Fibroblast of skin of scalp (primary cell): ENCODE data around the gene FARSB.

Experiments
- DNase-seq: peaks from one replicate; pipeline ENCODE4 v3.0.0-alpha.2; 2013

FARSB gene

DNA sequence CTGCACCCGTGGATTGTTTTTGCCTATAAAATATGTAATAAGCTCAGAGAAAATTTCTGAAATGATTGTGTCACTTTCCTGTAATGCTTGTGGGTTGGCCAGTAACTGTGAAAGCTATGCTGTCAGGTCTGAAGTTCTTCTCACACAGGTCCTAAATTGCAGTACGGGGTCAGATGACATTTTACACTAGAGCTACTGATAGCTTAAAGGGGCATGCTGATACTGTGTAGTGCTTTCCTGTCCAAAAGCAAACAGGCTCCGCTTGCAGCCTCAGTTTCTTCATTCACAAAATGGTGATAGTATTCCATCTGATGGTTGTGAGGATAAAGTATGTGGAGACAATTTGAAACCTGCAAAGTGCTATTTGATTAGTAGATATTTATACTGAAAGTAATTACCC is 7.6 kb upstream of the FARSB start:
- DNase-seq: no peak

DNA sequence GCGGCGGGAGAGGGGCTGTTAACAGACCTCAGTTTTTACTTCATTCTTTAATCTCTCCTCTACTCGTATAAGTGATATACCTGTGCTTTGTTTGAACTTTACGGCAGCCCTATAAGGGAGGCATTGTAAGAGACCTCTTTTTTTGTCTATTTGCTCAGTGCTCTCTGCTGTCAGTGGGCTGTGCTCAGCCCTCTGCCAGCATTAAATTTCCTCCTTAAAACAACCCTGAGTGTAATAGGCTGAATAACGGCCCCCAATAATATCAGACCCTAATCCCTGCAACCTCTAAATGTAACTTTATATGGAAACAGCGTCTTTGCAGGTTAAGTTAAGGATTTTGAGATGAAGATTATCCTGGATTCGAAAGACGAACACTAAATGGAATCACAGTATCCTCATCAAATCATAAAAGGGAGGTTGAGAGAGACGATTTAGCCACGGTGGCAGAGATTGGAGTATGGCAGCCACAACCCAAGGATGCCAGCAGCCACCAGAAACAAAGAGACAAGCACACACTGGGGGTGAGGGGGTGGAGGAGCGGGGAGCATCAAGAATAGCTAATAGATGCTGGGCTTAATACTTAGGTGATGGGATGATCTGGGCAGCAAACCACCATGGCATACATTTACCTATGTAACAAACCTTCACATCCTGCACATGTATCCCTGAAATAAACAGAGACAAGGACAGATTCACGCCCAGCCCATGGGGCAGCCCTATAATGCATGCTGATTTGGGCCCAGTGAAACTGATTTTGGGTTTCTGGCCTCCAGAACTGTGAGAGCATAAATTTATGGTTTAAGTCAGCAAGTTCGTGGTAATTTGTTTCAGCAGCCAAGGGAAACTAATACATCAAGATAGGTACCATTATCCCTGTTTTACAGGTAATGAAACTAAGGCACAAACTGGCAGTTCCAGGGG is 894 bp upstream of the FARSB start:
- DNase-seq: peak; percentile 7

DNA sequence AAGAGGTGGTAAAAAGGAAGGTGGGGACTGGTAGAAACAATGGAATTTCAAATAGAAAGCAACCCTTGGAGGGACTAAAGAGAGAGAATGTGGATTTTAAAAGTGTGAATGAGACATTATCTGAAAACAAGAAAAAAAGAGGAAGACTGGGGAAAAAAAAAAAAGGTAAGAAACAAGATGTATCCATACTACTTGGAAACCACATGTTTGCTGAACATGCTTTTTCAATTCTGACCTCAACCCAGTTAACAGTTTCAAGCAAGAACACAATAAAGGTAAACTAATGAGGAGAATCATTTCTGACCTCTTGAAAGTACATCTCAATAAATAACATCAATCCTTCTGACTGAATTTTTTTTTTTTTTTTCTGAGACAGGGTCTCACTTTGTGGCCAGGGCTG is 2.6 kb downstream of the FARSB start:
- DNase-seq: no peak

DNA sequence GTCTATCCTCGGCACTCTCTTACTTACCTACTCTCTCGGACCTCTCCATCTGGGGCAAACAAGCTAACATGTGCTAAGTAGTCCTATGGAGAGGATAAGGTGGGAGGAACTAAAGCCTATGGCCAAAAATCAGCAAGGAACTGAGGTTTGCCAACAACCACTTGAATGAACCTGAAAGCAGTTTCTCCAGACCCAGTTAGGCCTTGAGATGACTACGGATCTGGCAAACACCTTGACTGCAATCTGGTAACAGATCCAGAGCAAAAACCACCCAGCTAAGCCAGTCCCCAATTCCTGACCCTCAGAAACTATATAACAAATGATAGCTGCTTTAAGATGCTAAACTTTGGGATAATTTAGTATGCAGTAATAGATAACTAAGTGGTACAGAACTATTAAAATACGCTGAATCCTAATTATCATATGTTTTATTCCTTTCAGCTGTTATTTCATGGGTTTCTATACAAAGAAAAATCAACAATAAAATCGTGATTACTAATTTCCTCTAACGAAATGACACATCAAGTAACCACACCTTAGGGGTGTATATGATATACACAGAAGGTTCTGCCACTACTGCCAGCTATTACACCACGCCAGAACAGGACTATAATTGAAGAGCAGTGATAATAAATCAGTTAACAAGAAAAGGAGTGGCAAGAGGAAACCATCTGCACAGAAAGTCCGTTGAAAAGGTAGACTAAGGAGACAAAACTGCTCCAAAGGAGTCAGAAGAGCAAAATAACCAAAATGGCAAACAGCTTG is 3.2 kb downstream of the FARSB start:
- DNase-seq: no peak

DNA sequence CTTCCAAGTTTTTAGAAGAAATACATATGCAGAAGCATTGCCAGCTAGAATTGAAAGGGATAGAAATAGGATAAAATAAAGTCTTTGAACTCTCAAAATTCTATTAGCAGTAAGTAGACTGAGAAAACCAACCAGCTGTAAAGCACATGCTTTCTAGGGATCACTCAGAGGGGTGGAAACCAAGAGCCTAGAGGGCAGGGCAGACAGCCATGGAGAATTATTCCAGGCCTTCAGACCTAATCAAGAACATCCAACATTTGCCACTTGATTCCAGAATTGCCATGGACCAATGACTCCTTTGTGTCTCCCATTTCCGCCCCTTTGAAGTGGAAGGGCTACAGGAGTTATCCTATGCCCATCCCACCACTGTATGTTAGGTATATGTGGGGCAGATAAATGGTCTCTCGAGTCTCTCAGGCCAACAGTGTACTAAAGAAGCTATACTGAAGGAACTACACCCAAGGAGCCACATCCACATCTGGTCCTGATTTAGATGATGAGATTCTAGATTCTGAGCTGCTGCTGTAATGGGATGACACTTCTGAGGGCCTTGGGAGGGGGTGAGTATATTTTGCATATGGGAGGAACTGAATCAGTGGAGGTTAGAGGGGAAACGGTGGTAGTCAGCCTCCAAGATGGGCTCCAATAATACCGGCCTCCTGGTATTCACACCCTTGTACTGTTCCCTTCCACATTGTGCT is 4.0 kb downstream of the FARSB start:
- DNase-seq: peak; percentile 78

DNA sequence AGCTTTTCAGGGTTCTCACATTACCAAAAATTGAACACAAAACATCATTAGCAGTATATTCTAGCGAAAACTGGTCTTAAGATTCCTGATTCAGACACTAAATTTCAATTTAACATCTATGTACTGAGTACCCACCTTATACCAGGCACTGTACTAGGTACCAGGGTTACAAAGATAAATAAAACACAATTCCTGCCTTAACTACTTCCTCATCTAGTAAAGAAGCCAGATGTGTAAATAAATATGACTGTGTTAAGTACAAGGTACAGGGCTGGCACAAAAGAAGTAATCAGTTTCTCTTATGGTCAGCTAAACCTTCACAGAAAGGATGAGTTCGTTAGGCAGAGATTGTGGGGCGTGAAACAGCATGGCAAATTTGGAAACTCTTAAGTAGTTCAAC is 6.1 kb downstream of the FARSB start:
- no peak for DNase-seq

DNA sequence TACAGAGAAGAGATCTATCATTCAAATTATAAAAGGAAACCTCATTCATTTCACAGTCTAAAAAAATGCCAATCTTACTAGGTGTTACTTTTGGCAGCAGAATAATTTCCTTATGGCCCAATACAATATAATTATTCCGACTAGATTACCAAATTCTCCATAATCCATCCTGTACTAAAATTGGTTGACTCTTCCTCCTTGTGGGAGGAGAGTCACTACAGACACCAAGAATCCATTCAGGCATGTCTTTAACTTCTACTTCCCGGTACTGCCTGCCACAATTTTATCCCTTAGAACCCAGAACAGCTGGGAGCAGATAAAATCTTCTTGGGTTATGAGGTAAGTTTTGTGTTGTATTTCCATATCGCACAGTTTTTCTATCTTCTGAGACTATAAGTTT is 9.9 kb downstream of the FARSB start:
- DNase-seq: no peak

DNA sequence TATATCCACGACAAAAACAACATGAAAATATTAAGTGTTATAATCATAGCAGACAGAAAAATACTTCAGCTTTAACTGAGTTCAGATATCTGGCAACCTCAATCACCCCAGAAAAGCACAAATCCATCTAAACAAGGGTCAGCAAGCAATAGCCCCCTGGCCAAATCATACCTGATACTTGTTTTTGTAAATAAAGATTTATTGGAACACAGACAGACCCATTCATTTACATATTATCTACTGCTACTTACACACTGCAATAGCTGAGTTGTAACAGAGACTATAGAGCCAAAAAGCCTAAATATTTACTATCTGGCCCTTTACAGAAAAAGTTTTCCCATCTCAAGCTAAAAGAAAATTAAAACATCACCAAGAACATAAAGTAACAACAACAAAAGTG is 12.8 kb downstream of the FARSB start:
- no peak for DNase-seq

DNA sequence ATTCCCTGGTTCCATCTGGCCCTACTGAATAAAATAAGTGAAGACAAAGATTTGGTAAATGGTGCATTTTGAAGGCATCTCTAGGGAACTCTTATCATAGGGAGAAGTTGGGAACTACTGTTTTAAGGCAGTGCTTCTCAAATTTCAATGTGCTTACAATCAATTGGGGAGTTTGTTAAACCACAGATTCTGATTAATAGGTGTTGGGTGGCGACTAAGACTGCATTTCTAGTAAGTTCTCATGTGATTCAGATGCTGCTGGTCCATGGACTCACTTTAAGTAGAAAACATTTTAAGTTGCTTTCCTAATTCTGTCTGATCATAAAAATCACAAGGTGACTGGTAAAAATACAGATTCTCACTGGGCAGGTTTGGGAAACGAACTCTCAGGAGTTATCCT is 14.6 kb downstream of the FARSB start:
- no peak for DNase-seq

DNA sequence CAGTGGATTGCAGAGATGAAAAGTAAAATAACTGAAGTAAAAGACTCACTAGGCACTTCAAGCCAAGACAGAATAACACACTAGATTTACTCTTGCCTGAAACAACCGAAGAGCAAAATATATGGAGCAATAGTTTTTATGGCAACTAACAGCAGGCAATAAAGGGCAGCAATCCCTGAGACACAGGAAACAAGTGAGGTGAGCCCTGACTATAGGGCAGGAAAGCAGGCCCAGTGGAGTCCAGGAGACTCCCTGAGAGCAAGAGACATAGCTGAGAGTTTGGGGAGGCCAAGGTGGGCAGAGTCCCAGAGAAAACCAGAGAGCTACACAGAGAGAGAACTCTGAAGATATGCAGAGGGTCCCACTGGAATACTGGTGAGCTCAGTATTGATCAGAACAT is 18.8 kb downstream of the FARSB start:
- DNase-seq: no peak

DNA sequence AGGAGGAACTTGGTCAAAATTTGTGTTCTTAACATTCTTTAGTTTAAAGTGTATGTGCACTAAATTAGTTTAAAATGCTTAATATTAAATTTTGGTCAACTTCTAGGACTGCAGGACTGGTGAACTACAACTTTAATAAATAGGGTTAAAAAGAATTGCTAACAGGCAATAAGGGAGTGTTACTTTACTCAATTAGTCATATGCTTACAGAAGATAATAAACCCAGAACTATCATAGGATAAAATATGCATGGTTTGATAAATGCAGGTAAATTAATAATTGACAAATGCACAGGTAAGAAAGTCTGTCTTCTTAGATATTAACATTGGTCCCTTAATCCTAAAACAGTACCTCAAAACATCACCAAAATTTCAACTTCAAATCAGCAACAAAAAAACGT is 20.6 kb downstream of the FARSB start:
- DNase-seq: no peak

DNA sequence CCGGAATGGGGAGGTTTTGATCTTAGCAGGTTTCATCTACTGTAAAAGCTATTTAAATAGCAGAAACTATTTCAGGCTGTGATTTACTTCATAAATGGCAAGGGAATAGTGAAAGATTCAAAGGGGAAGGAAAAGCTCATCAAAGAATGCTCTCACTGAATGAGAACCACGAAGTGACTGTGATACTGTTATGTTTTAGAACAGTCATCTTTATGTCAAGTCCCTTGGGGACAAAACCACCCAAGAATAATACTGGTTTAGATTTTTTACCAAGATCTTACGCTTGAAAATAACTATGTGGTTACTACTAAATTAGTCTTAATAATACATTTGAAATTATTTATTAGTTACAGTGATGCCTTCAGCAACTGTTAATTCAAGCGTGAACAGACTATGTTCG is 28.1 kb downstream of the FARSB start:
- peak; percentile 88 for DNase-seq

DNA sequence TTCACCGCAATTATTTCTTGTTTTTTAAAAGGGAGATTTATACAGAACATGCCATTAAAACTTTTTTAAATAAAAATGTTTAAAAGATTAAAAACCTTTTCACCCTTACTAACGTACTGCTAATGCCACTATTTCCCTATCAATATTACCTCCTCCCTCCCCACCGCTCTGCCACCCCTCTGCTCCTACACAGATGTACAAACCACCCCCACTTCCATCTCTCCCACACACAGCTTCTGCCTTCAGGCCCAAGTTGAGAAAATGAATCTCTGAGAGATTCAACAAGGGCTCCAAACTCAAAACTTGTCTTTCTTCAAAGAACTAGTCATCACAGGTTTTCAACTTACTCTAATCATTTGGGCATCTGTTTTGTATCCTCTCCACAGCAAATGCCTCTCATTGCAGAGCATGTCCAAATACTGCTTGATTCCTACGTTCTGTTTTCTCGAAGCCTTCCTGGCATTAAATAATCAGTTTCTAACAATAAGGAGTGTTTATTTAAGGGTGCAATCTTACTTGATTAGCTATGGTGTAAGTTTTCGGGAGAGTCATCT is 32.1 kb downstream of the FARSB start:
- DNase-seq: no peak

DNA sequence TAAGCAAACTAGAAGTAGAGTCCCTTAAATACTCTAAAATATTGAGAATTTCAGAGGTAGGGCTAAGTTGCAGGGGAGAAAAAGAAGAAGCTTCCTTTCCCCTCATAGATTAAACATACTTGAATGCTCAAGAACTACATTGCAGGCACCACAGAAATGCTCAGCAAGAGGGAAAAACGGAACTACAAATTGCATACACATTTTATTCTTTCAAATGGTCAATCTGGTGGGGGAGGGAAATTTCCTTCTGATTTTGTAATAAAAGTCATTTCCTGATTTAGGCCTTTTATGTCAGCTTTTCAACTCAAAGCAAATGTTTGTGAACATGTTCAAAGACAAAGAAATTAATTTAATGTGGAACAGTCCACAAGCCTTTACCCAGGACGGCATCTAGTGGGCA is 33.0 kb downstream of the FARSB start:
- DNase-seq: no peak

DNA sequence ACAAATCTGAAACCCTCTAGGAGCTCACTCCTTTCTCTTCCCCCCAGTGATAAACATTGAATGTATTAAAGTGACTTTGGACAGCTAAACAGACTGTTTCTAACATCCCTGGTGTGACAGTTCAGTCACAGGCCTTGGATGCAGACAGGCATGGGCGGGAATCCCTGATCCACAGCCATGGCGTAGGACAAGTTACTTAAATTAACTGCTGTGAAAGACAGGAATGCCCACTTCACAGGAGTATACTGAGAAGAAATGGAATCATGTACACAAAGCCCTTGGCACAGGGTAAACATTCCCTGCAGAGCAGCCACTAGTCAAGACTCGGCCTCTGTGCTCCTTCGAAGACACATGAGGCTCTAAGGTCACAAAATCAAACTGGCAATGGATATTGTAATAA is 34.0 kb downstream of the FARSB start:
- no peak for DNase-seq

DNA sequence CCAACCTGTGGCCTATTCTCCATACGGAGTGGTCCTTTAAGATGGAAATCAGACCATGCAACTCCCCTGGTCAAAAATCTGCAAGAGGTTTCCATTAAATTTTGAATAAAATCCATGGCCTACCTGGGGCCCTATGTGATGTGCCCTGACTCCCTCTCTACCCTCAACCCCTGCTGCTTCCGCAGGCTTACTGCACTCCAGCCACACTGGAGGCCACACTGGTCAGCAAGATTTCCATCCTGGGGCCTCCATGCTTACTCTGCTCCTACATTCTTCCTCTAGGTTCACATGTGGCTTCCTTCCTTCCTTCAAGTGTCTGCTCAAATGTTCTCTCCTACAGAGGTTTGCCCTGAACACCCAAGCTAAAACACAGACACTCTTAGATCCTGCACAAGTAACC is 40.6 kb downstream of the FARSB start:
- no peak for DNase-seq

DNA sequence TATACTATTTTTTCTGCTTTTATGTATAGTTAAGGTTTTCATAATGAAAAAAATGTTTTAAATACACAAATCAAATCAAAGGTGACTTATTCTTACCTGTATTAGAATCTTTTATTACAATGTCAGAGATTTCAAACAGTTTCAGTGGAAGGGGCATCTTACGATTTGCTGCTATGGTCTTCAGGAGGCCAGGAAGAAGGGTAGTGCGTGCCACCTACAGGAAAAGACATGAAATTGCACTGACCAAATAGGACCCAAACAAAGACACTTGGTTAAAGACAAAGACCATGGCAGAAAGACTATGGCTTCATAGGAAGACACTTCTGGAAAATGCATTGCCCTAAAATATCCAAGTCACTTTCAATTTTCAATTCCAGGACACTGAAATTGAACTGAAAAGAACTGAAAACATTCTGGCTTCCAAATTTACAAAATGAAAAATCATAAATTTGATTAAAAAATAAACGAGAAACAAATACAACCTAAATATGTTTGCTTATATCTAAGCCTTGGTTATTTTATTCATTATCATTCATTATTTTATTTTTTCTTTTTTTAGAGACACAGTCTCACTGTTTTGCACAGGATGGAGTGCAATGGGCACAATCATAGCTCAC is 42.1 kb downstream of the FARSB start:
- DNase-seq: peak; percentile 55

DNA sequence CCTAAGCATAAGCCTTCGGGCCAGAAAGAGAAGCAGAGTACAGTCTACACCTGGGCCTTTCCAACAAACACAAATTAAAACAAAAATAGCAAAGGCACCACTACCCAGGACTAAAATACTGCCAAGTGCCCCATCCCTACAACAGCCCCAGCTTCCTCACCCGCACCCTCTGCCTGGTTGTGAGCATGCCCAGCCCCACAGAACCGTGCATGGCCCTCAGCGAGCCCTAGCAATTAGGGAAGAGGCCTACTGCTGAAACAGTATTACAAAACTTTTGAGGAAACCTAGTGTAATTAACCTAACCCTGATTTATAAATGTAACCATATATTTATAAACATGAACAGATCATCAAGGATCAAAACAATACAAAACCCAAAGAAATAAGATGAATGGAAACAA is 44.2 kb downstream of the FARSB start:
- no peak for DNase-seq

DNA sequence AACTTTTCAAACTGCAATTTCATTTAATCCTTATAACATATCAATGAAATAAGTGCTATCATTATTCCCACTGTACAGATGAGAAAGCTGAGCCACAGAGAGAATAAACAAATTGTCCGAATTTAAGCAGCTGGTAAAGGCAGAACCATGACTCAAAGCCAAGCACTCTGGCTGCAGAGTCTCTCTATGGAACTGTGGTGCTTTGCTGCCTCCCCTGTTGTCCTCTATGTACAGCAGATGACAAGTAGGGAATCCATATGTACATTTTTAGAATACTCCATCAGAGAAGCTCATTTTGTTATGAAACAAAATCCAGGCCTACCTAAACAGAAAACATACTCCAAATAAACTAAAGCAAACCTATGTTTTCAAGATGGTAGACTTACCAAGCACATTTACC is 45.1 kb downstream of the FARSB start:
- DNase-seq: peak; percentile 29

DNA sequence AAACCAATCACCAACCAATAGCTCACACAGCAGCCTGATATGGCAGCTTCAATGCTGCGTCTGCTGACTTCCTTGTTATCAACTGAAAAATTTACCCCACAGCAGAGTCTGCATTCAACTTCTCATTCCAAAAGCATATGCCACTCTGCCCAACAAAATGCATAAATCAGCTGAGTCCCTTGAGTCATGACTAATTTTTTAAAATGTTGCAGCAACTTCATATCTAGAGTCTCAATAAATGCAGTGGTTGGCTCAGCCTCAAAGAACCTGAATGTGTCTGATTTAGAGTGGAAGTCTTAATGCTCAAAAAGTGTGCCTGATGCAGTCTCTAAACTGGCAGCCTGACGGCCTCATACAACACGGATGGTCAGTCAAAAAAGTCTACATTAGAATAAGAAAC is 46.5 kb downstream of the FARSB start:
- peak; percentile 64 for DNase-seq

DNA sequence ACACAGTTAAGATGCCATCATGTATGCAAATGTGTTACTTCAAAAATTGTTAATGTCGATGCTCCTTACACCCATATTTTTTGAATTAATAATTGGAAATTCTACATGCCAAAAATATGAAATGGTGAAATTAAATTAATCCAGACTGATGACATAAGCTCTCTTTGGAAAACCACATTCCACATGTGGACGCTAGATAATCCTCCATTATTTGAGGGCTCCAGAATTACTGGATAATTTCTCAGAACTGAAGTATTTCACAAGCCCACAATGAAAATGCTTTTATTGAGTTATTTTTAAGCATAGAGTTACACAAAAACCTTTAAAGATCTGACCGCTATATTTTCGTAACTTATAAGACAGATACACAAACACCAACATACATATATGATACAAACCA is 47.8 kb downstream of the FARSB start:
- peak; percentile 50 for DNase-seq

DNA sequence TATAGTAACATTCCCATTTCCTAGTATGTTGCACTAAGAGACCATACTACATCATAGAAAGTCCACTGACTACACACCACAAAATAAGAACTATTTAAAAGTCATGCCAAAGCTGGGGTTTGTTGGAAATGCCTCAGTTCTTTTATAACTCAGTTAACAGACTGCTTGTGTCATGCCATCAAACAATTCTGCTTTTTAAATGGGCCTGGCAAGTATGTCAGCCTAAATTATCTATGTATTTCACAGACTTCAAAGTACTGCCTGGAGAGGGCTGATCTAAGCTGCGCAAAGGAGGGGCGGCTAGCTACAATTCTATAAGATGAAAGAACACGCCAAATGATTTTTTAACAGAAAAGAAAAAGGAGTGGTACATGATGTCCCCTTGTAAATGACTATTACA is 49.6 kb downstream of the FARSB start:
- no peak for DNase-seq
